Stimulated activated memory B cell treated with anti-CD40 and anti-IgM and Interleukin-4, amounts not matched to agents 10 μg/mL and 1 μg/mL and 100 μg/mL, for 72 hours (primary cell): Measurements from ENCODE around the gene USP21.

Experiments used
- ATAC-seq: fragments of 150-1000 bp; cut with Tn5 transposase; 2 replicates; pipeline ENCODE4 v1.10.0; 2021
- H3K27ac Mint-ChIP-seq: one replicate; pipeline ENCODE4 v1.8.0; 2022; ENCODE audit warnings: mild to moderate bottlenecking, mixed read lengths
- H3K27me3 Mint-ChIP-seq: one replicate; pipeline ENCODE4 v1.8.0; 2022; ENCODE audit warnings: mixed read lengths
- H3K36me3 Mint-ChIP-seq: one replicate; pipeline ENCODE4 v1.8.0; 2022; ENCODE audit warnings: mixed read lengths
- H3K4me1 Mint-ChIP-seq: one replicate; pipeline ENCODE4 v1.8.0; 2022; ENCODE audit warnings: mixed read lengths
- H3K4me3 Mint-ChIP-seq: one replicate; pipeline ENCODE4 v1.8.0; 2022; ENCODE audit warnings: mild to moderate bottlenecking, moderate library complexity, mixed read lengths
- H3K9me3 Mint-ChIP-seq: one replicate; pipeline ENCODE4 v1.8.0; 2022; ENCODE audit warnings: mixed read lengths

Gene USP21

GRCh38 chr1:161172776-161173376 lies 13.6 kb downstream of the USP21 start:
- peaks cover 55% of the 10 kb centered on the region for H3K4me1 Mint-ChIP-seq

GRCh38 chr1:161173711-161174110 lies 14.4 kb downstream of the USP21 start:
- no peak for ATAC-seq
- peak overlapping the region; percentile 56 for H3K27ac Mint-ChIP-seq
- no peak overlapping the region for H3K4me3 Mint-ChIP-seq
- H3K36me3 Mint-ChIP-seq: peaks cover 51% of the 10 kb centered on the region
- H3K4me1 Mint-ChIP-seq: peaks cover 50% of the 10 kb centered on the region
- H3K27me3 Mint-ChIP-seq: no peaks in the 10 kb centered on the region
- no peaks in the 10 kb centered on the region for H3K9me3 Mint-ChIP-seq

More at GRCh38 chr1:161172776-161173376, 13.6 kb downstream of the USP21 start:
- no peak for ATAC-seq
- Mint-ChIP-seq H3K4me3 (no peak overlapping the region), H3K27me3 (no peaks in the 10 kb centered on the region), H3K36me3 (peaks cover 51% of the 10 kb centered on the region), H3K27ac (peak overlapping the region; percentile 56), H3K9me3 (no peaks in the 10 kb centered on the region)

GRCh38 chr1:161174911-161175310 lies 15.6 kb downstream of the USP21 start:
- Mint-ChIP-seq H3K9me3 (no peaks in the 10 kb centered on the region), H3K27ac (peak overlapping the region; percentile 95), H3K4me3 (no peak overlapping the region), H3K27me3 (no peaks in the 10 kb centered on the region), H3K4me1 (peaks cover 50% of the 10 kb centered on the region), H3K36me3 (peaks cover 51% of the 10 kb centered on the region)
- ATAC-seq: no peak

DNA sequence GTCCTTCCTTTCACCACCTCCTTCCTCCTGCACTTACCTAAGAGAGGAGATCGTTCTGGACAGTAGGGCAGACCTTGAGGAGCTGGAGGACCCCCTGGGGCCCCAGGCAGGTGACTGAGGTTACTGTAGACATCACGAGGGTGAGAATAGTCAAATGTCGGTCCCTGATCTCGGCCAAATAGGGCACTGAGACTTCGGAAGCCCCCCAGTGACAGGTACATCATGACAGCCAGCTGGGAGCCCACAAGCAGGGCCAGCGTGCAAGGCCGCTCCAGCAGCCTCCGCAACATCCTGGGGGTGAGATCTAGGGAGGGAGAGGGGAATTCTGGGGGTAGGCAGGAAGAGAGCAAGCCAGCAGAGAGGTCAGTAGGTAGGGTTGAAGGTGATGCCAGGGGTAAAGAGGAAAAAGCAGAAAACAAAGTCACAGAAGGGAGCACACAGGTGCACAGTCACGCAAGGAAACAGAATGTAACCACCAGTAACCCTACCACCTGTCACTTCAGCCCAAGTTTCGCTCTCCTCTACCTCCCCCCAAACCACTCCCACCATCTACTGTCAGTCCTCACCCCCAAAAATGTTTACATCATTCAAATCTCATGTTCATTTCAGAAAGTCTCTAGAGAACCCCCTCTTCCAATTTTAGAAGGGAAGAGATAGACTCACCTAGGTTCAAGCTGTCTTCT lies 16.6 kb downstream of the USP21 start:
- Mint-ChIP-seq H3K9me3 (no peaks in the 10 kb centered on the region), H3K36me3 (peaks cover 49% of the 10 kb centered on the region), H3K27me3 (no peaks in the 10 kb centered on the region), H3K4me3 (peak overlapping the region; percentile 95), H3K4me1 (peaks cover 50% of the 10 kb centered on the region), H3K27ac (peak overlapping the region; percentile 95)
- ATAC-seq: no peak

GRCh38 chr1:161176468-161177111 lies 17.3 kb downstream of the USP21 start:
- ATAC-seq: no peak
- peaks cover 42% of the 10 kb centered on the region for H3K36me3 Mint-ChIP-seq
- peak overlapping the region; percentile 95 for H3K27ac Mint-ChIP-seq
- no peaks in the 10 kb centered on the region for H3K9me3 Mint-ChIP-seq
- H3K4me3 Mint-ChIP-seq: peak overlapping the region; percentile 95
- H3K4me1 Mint-ChIP-seq: peaks cover 55% of the 10 kb centered on the region
- no peaks in the 10 kb centered on the region for H3K27me3 Mint-ChIP-seq

- Mint-ChIP-seq H3K9me3 (no peaks in the 10 kb centered on the region), H3K36me3 (peaks cover 35% of the 10 kb centered on the region), H3K4me1 (peaks cover 59% of the 10 kb centered on the region), H3K4me3 (peak within 1 kb of the TSS; percentile 95), H3K27ac (peak within 1 kb of the TSS; percentile 95), H3K27me3 (no peaks in the 10 kb centered on the region)
- ATAC-seq: peak; percentile 96
Observed at GRCh38 chr1:161177112-161177935, 18.0 kb downstream of the USP21 start, which contains the start of gene B4GALT3. B4GALT3 (minus strand) TSS chr1:161177507; CDS start chr1:161176060, 1,447 bp downstream.

- Mint-ChIP-seq H3K4me1 (peaks cover 59% of the 10 kb centered on the region), H3K27ac (peak overlapping the region; percentile 95), H3K36me3 (peaks cover 30% of the 10 kb centered on the region), H3K27me3 (no peaks in the 10 kb centered on the region), H3K9me3 (no peaks in the 10 kb centered on the region), H3K4me3 (peak overlapping the region; percentile 95)
- ATAC-seq: no peak
Observed at GRCh38 chr1:161177936-161178244, 18.6 kb downstream of the USP21 start.

GRCh38 chr1:161179698-161180097 lies 20.4 kb downstream of the USP21 start:
- no peak overlapping the region for H3K4me3 Mint-ChIP-seq
- no peak overlapping the region for H3K27ac Mint-ChIP-seq
- no peaks in the 10 kb centered on the region for H3K27me3 Mint-ChIP-seq
- no peak for ATAC-seq
- no peaks in the 10 kb centered on the region for H3K9me3 Mint-ChIP-seq
- peaks cover 12% of the 10 kb centered on the region for H3K36me3 Mint-ChIP-seq
- peaks cover 62% of the 10 kb centered on the region for H3K4me1 Mint-ChIP-seq

- H3K4me3 Mint-ChIP-seq: no peak overlapping the region
- H3K9me3 Mint-ChIP-seq: no peaks in the 10 kb centered on the region
- ATAC-seq: no peak
- peaks cover 62% of the 10 kb centered on the region for H3K4me1 Mint-ChIP-seq
- H3K27ac Mint-ChIP-seq: peak overlapping the region; percentile 57
- H3K36me3 Mint-ChIP-seq: peaks cover 2% of the 10 kb centered on the region
- no peaks in the 10 kb centered on the region for H3K27me3 Mint-ChIP-seq
Observed at GRCh38 chr1:161180639-161181038, 21.3 kb downstream of the USP21 start.

GRCh38 chr1:161182214-161182613 lies 22.9 kb downstream of the USP21 start:
- Mint-ChIP-seq H3K36me3 (no peaks in the 10 kb centered on the region), H3K9me3 (no peaks in the 10 kb centered on the region), H3K4me1 (peaks cover 67% of the 10 kb centered on the region), H3K27ac (peak overlapping the region; percentile 86), H3K4me3 (no peak overlapping the region), H3K27me3 (no peaks in the 10 kb centered on the region)
- peak; percentile 50 for ATAC-seq

DNA sequence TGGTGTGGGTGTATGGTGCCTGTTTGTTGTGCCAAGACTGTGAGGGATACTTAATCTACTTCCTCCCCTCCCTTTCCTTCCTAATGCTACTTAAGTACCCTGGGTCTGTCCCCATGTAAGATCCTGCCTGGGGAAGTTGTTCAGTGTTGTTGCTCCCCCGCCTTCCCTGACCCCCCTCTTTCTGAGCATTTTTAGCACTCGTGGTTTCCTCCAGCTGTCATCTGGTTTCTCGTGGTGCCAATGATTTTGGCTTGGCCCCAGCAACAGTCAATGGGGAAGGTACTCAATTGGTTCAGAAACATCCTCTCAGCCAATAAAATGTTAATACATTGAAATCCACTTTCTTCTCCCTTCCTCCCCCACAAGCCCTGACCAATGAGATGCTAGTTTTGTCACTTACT lies 26.0 kb downstream of the USP21 start:
- Mint-ChIP-seq H3K27ac (peak overlapping the region; percentile 86), H3K4me3 (peak overlapping the region; percentile 17), H3K27me3 (no peaks in the 10 kb centered on the region), H3K9me3 (no peaks in the 10 kb centered on the region), H3K36me3 (no peaks in the 10 kb centered on the region), H3K4me1 (peaks cover 81% of the 10 kb centered on the region)
- peak; percentile 86 for ATAC-seq

- no peaks in the 10 kb centered on the region for H3K36me3 Mint-ChIP-seq
- peak overlapping the region; percentile 86 for H3K27ac Mint-ChIP-seq
- ATAC-seq: peak; percentile 87
- no peaks in the 10 kb centered on the region for H3K27me3 Mint-ChIP-seq
- H3K4me1 Mint-ChIP-seq: peaks cover 81% of the 10 kb centered on the region
- H3K4me3 Mint-ChIP-seq: peak overlapping the region; percentile 7
- no peaks in the 10 kb centered on the region for H3K9me3 Mint-ChIP-seq
Observed at GRCh38 chr1:161185732-161186311, 26.5 kb downstream of the USP21 start.

DNA sequence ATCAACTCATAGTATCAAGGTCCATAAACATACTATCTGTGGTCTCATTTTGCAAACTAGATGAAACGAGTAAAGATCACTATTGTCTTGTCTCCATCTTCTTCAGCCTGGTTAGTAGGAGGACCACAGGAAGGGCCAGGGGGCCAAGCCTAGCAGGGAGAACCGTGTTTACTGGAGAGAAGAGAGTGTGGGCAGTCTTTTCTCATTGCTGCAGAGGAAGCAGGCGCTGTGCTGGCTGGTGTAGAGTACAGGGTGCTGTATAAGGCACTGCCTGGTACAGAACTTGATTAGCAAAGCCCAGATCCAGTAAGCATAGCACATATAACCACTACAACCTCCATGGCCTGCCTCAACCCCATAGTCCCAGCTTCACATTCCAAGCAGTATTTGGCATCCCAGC lies 28.0 kb downstream of the USP21 start:
- peak overlapping the region; percentile 86 for H3K27ac Mint-ChIP-seq
- H3K4me3 Mint-ChIP-seq: no peak overlapping the region
- ATAC-seq: no peak
- no peaks in the 10 kb centered on the region for H3K36me3 Mint-ChIP-seq
- H3K9me3 Mint-ChIP-seq: no peaks in the 10 kb centered on the region
- H3K4me1 Mint-ChIP-seq: peaks cover 76% of the 10 kb centered on the region
- no peaks in the 10 kb centered on the region for H3K27me3 Mint-ChIP-seq

DNA sequence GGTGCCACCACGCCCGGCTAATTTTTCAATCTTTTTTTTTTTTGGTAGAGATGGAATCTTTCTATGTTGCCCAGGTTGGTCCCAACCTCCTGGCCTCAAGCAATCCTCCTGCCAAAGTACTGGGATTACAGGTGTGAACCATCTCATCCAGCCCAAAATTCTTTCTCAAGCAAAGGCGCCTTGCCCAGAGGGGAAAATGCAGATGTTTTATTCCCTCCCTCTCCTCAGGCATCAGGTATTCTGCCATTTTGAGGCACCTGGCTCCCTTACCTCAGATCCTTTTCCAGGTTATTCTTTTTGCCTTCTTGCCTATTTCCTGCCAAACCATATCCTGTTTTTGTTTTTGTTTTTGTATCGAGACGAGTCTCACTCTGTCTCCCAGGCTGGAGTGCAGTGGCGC lies 29.1 kb downstream of the USP21 start:
- no peak for ATAC-seq
- Mint-ChIP-seq H3K27me3 (no peaks in the 10 kb centered on the region), H3K4me1 (peaks cover 75% of the 10 kb centered on the region), H3K36me3 (no peaks in the 10 kb centered on the region), H3K27ac (peak overlapping the region; percentile 86), H3K9me3 (no peaks in the 10 kb centered on the region), H3K4me3 (no peak overlapping the region)

DNA sequence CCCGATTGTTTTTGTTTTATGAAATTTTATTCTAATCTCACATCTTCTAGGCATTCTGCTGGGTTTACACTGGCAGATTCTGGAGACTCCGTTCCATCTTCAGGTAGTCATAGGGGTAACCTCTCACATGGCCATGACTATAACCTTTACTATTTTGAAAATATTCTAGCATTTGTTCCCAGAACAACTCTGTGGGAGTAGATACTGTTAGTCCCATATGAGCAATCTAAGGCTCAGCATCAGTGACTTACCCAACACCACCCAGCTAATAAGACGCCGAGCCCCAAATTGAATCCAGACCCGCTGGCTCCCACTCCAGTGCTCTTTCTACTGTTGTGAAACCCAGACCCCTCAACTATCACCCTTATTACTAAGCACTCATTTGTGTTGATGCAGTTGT lies 29.7 kb downstream of the USP21 start:
- H3K27ac Mint-ChIP-seq: peak overlapping the region; percentile 86
- no peaks in the 10 kb centered on the region for H3K27me3 Mint-ChIP-seq
- H3K36me3 Mint-ChIP-seq: no peaks in the 10 kb centered on the region
- H3K9me3 Mint-ChIP-seq: no peaks in the 10 kb centered on the region
- no peak for ATAC-seq
- H3K4me3 Mint-ChIP-seq: no peak overlapping the region
- peaks cover 69% of the 10 kb centered on the region for H3K4me1 Mint-ChIP-seq
